BLaER1 treated with 17β-estradiol and CSF1 and Interleukin-3, amounts not matched to agents 10 nM and 100 nM (cell line): Measurements from ENCODE around the gene UVRAG.
"Not testable (repeated sequence)": the region's sequence is repeated elsewhere in the genome, so short reads cannot be mapped to it uniquely, and the experiment has no call there.

Experiments
- H3K27ac ChIP-seq, 11 experiments: shearing (Covaris generic); formaldehyde crosslinking; 2 replicates each; pipeline ENCODE4 v1.8.1; 2022
- H3K27me3 ChIP-seq, 11 experiments: shearing (Covaris generic); formaldehyde crosslinking; 2 replicates each; pipeline ENCODE4 v1.8.1; 2022
- H3K36me3 ChIP-seq, 11 experiments: shearing (Covaris generic); formaldehyde crosslinking; 2 replicates each; pipeline ENCODE4 v1.8.1; 2022
- H3K4me1 ChIP-seq, 10 experiments: shearing (Covaris generic); formaldehyde crosslinking; 2 replicates each; pipeline ENCODE4 v1.8.1; 2022
- H3K4me2 ChIP-seq, 11 experiments: shearing (Covaris generic); formaldehyde crosslinking; 2 replicates each; pipeline ENCODE4 v1.8.1; 2022
- H3K4me3 ChIP-seq, 10 experiments: shearing (Covaris generic); formaldehyde crosslinking; 2 replicates each; pipeline ENCODE4 v1.8.1; 2022
- H3K9ac ChIP-seq, 11 experiments: shearing (Covaris generic); formaldehyde crosslinking; 2 replicates each; pipeline ENCODE4 v1.8.1; 2022
- H3K9me3 ChIP-seq, 11 experiments: shearing (Covaris generic); formaldehyde crosslinking; replicated peaks in 1 of 11; 2 replicates each; pipeline ENCODE4 v1.8.1; 2022
- H4K20me1 ChIP-seq, 11 experiments: shearing (Covaris generic); formaldehyde crosslinking; 2 replicates each; pipeline ENCODE4 v1.8.1; 2022
- Cebpa-rat ChIP-seq, 11 experiments: shearing (Covaris generic); IDR thresholded peaks; 2 replicates each; pipeline ENCODE4 v1.8.1; 2022

Gene UVRAG

DNA sequence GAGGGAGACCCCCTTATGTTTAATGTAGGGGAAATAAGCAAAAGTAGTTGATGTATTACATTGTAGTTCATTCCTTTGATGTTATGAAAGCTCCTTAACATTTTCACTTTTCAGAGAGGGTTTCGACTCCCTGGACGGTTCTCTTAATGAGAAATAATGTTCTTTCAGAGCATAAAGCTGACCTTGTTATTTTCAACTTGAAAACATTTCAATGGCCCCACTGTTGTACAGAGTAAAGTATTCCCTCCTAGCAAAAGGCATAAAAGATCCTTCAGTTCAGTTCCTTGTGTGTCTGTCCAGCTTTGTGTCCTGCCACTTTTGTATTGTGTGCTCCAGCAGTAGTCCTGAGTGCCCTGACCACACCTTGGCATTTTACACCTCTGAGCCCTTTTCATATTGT, 63.9 kb downstream of the UVRAG start:
- no peak overlapping the region for H3K4me2 ChIP-seq
- H3K9me3 ChIP-seq, result peaks cover 0 to 9% (median 0%) of the 10 kb centered on the region in 11 experiments; a peak in 6 of 22 replicates
- peaks cover 9 to 13% (median 10%) of the 10 kb centered on the region in 10 experiments for H3K4me1 ChIP-seq
- no peaks in the 10 kb centered on the region for H3K27me3 ChIP-seq
- H3K9ac ChIP-seq, result no peak overlapping the region
- peaks cover 19 to 40% (median 30%) of the 10 kb centered on the region in 11 experiments; a peak in 20 of 22 replicates for H3K36me3 ChIP-seq
- no peak for TF ChIP-seq Cebpa-rat (IDR thresholded peaks at IDR 0.05)
- no peak overlapping the region for H3K27ac ChIP-seq
- H4K20me1 ChIP-seq, result peaks cover 0 to 6% (median 0%) of the 10 kb centered on the region in 11 experiments; a peak in 1 of 22 replicates
- no peak overlapping the region for H3K4me3 ChIP-seq

DNA sequence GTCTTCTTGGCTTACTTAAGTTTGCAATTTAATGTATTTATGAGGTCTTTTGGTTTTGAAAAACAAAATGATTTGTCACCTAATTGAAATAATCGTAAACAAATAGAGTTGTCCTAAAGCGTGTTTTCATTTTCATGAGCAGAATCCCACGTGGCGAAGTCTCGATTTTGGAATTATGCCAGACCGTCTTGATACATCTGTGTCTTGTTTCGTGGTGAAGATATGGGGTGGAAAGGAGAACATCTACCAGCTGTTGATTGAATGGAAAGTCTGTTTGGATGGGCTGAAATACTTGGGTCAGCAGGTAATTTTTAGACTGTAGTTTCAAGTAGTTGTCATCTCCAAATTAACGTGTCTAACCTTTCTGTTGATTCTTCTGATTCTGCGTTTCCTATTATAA, 64.7 kb downstream of the UVRAG start:
- Histone ChIP-seq H3K36me3 (peaks cover 19 to 40% (median 30%) of the 10 kb centered on the region in 11 experiments; a peak in 20 of 22 replicates), H4K20me1 (peaks cover 0 to 2% (median 0%) of the 10 kb centered on the region in 11 experiments; a peak in 2 of 22 replicates), H3K4me1 (peaks cover 2 to 5% (median 3%) of the 10 kb centered on the region in 10 experiments; a peak in 15 of 20 replicates), H3K27me3 (no peaks in the 10 kb centered on the region), H3K4me3 (no peak overlapping the region), H3K9me3 (peaks cover 0 to 9% (median 0%) of the 10 kb centered on the region in 11 experiments; a peak in 6 of 22 replicates), H3K4me2 (no peak overlapping the region), H3K27ac (no peak overlapping the region), H3K9ac (no peak overlapping the region)
- no peak for TF ChIP-seq Cebpa-rat (IDR thresholded peaks at IDR 0.05)

DNA sequence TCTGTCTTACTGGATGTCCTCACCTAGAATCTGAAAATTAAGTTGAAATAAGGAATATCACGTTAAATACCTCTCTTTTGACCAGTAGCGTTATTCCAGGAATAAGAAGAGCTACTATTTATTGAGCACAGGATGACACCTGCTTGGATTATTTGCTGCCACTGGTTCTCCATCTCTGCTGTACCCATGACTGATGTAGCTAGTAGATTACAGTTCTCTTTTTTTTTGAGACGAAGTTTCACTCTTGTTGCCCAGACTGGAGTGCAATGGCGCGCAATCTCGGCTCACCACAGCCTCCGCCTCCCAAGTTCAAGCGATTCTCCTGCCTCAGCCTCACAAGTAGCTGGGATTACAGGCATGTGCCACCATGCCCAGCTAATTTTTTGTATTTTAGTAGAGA, 65.3 kb downstream of the UVRAG start:
- not testable (repeated sequence) for H4K20me1 ChIP-seq, H3K4me3 ChIP-seq, H3K27ac ChIP-seq, H3K4me2 ChIP-seq, H3K27me3 ChIP-seq, H3K9me3 ChIP-seq, H3K4me1 ChIP-seq, H3K9ac ChIP-seq
- H3K36me3 ChIP-seq, result peaks cover 19 to 40% (median 30%) of the 10 kb centered on the region in 11 experiments; a peak in 20 of 22 replicates

DNA sequence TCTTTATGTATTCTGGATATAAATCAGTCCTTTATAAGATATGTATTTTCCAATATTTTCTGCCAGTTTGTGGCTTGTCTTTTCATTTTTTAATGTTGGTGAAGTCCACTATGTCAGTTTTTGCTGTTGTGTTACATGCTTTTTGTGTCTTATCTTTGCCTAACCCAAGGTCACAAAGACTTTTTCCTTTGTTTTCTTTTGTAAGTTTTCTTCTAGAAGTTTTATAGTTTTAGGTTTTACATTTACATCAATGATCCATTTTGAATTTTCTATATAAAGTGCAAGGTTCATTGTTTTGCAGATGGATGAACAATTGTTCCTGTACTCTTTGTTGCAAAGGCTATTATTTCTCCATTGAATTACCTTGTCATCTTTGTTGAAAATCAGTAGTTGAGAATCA, 69.3 kb downstream of the UVRAG start:
- Histone ChIP-seq H3K4me3 (no peak overlapping the region), H4K20me1 (peaks cover 0 to 8% (median 0%) of the 10 kb centered on the region in 11 experiments; a peak in 2 of 22 replicates), H3K36me3 (peaks cover 19 to 46% (median 37%) of the 10 kb centered on the region in 11 experiments; a peak in 20 of 22 replicates), H3K9me3 (peaks cover 0 to 7% (median 0%) of the 10 kb centered on the region in 11 experiments; a peak in 1 of 22 replicates), H3K27ac (no peak overlapping the region), H3K9ac (no peak overlapping the region), H3K4me1 (peaks cover 8 to 19% (median 12%) of the 10 kb centered on the region in 10 experiments; a peak in 17 of 20 replicates), H3K27me3 (no peaks in the 10 kb centered on the region), H3K4me2 (no peak overlapping the region)
- TF ChIP-seq Cebpa-rat (IDR thresholded peaks at IDR 0.05), result no peak

DNA sequence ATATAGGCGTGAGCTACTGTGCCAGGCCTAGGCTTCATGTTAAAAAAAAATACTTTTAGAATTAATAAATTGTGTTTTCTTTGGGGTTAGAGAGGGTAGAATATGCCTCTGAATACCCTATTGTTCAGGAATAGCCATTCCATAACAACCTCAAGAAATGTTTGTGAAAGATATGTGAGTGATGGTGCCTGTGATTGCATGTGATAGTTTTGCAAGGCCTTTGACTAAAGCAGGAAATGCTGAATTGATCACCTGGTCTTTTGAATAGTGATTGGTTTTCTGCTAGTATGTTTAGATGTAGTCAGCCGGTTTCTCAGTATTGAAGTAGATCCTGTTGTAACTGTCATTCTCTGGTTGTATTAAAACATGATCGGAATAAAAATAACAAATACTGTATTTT, 73.4 kb downstream of the UVRAG start:
- no peak for TF ChIP-seq Cebpa-rat (IDR thresholded peaks at IDR 0.05)
- Histone ChIP-seq H3K9ac (no peak overlapping the region), H3K9me3 (peaks cover 0 to 7% (median 0%) of the 10 kb centered on the region in 11 experiments; a peak in 1 of 22 replicates), H3K36me3 (peaks cover 8 to 40% (median 23%) of the 10 kb centered on the region in 11 experiments; a peak in 19 of 22 replicates), H3K4me1 (peaks cover 19 to 44% (median 34%) of the 10 kb centered on the region in 10 experiments), H4K20me1 (peaks cover 0 to 8% (median 0%) of the 10 kb centered on the region in 11 experiments; a peak in 2 of 22 replicates), H3K27ac (no peak overlapping the region), H3K4me2 (no peak overlapping the region), H3K27me3 (no peaks in the 10 kb centered on the region), H3K4me3 (no peak overlapping the region)

DNA sequence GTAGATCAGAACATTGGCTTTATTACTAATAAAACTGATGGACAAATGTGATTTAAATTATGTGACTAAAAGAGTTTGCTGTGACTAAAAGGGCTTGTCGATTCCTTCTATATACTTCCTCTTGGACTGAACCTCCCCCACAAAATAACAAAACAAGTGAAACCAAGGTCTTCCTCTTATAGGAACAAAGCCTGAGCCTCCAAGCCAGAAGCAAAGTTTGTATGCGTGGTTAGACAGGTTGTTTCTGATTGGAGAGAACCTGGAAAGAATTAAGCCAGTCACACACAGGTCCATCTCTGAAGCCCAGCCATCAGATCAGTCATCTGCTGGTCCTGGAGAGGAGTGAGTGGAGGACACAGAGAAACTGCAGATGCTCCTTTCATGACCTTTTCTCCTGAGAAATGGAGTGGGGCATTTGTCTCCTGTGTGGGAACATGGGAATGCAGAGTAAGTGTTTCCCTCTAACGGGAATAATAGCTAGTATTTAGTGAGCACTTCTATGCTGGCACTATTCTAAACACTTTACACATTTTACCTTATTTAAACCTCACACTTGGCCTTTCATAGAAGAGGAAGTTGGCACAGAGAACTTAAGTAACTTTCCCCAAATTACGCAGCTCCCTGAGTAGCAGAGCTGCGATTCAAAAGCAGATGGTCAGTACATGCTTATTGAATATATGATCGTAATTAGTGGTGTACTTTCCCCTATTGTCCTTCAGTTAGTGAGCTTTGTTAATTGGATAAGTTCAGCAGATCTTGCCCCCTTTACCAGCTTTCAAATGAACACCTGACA, 77.1 kb downstream of the UVRAG start:
- Histone ChIP-seq H3K4me3 (peak overlapping the region in 5 of 10 experiments; percentile 4 to 34 (median 17); a peak in 4 of 20 replicates), H4K20me1 (peaks cover 0 to 16% (median 0%) of the 10 kb centered on the region in 11 experiments; a peak in 2 of 22 replicates), H3K27ac (peak overlapping the region in 9 of 11 experiments; percentile 8 to 77 (median 66); a peak in 16 of 22 replicates), H3K4me1 (peaks cover 11 to 47% (median 26%) of the 10 kb centered on the region in 10 experiments), H3K9me3 (peaks cover 0 to 6% (median 0%) of the 10 kb centered on the region in 11 experiments; a peak in 1 of 22 replicates), H3K27me3 (no peaks in the 10 kb centered on the region), H3K36me3 (peaks cover 11 to 46% (median 23%) of the 10 kb centered on the region in 11 experiments; a peak in 19 of 22 replicates), H3K9ac (peak overlapping the region in 8 of 11 experiments; percentile 26 to 61 (median 45); a peak in 13 of 22 replicates), H3K4me2 (peak overlapping the region; percentile 57 to 87 (median 80))
- no peak for TF ChIP-seq Cebpa-rat (IDR thresholded peaks at IDR 0.05)

DNA sequence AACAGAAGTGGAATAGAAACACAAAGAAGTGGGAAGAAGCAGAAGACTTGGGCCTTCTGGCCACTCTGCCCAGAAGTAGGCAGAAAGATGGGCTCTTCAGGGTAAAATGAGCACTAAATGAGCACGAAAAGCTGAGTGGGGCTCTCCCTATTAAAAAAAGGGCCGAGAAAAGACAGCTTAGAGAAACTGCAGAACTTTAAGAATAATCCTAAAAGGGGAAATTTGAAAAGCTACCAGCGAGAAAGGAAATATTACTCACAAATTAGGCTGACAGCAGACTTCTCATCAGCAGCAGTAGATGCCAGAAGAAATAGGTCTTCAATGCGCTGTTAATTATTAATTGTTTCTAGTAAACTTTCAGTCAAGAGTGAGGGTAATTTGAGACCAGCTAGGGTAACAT, 78.2 kb downstream of the UVRAG start:
- peaks cover 11 to 46% (median 23%) of the 10 kb centered on the region in 11 experiments; a peak in 19 of 22 replicates for H3K36me3 ChIP-seq
- H3K4me3 ChIP-seq, result no peak overlapping the region
- H3K9ac ChIP-seq, result peak overlapping the region in 2 of 11 experiments; percentile 19 to 30; a peak in 2 of 22 replicates
- H3K27ac ChIP-seq, result peak overlapping the region in 2 of 11 experiments; percentile 68 to 70; a peak in 4 of 22 replicates
- peaks cover 0 to 18% (median 0%) of the 10 kb centered on the region in 11 experiments; a peak in 2 of 22 replicates for H4K20me1 ChIP-seq
- H3K9me3 ChIP-seq, result no peaks in the 10 kb centered on the region
- H3K4me2 ChIP-seq, result peak overlapping the region in 5 of 11 experiments; percentile 82 to 87 (median 84); a peak in 10 of 22 replicates
- no peak for TF ChIP-seq Cebpa-rat (IDR thresholded peaks at IDR 0.05)
- H3K27me3 ChIP-seq, result no peaks in the 10 kb centered on the region
- peaks cover 11 to 42% (median 23%) of the 10 kb centered on the region in 10 experiments for H3K4me1 ChIP-seq

DNA sequence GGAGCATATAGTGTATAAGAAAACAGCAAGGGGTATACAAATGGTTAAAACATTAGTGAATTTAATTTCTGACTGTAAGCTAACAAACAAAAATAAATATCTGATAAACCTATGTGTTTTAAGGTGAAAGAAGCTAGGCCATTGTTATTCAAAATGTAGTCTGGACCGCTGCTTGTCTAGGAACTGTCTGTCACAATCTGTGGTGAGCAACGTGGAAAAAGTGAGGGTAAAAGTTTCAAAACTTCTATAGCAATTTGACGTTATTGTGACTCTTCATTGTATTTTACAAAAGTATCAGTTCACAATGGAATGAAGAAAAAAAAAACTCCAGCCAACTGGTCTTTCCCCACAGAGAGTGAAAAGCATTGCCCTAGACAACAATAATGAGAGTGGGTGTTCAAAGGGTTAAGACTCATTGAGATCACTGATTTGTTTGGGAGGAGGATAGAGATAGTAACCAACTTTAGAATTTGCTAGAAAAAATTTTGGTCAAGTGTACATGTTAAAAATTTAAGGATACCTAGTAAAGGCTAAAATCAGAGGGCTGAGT, 79.1 kb downstream of the UVRAG start:
- peak overlapping the region in 2 of 11 experiments; percentile 82 to 87; a peak in 4 of 22 replicates for H3K4me2 ChIP-seq
- H3K27me3 ChIP-seq, result no peaks in the 10 kb centered on the region
- H3K9ac ChIP-seq, result no peak overlapping the region
- no peak overlapping the region for H3K27ac ChIP-seq
- no peaks in the 10 kb centered on the region for H3K9me3 ChIP-seq
- no peak for TF ChIP-seq Cebpa-rat (IDR thresholded peaks at IDR 0.05)
- peaks cover 11 to 42% (median 23%) of the 10 kb centered on the region in 10 experiments for H3K4me1 ChIP-seq
- H3K4me3 ChIP-seq, result no peak overlapping the region
- H4K20me1 ChIP-seq, result peaks cover 0 to 18% (median 0%) of the 10 kb centered on the region in 11 experiments; a peak in 2 of 22 replicates
- H3K36me3 ChIP-seq, result peaks cover 6 to 40% (median 18%) of the 10 kb centered on the region in 11 experiments; a peak in 19 of 22 replicates
